Sigmoid colon (tissue), 3 donors: ENCODE measurements around the gene MIGA2.

ENCODE experiments used
- CTCF ChIP-seq, 4 experiments: fragments of 450-650 bp in 3 of 4; fragments of 200-600 bp in 1 of 4; IDR thresholded peaks; one replicate each; pipeline ENCODE4 v1.5.1; 2016 to 2019; ENCODE audit warnings: antibody characterized with exemption in 4 of 4, mild to moderate bottlenecking in 3 of 4, moderate library complexity in 2 of 4
- POLR2A ChIP-seq, 2 donors: fragments of 450-650 bp; IDR thresholded peaks; one replicate each; pipeline ENCODE4 v1.6.1; 2016; ENCODE audit warnings: antibody characterized with exemption in 2 of 2, mild to moderate bottlenecking in 2 of 2, moderate library complexity in 2 of 2

DNA sequence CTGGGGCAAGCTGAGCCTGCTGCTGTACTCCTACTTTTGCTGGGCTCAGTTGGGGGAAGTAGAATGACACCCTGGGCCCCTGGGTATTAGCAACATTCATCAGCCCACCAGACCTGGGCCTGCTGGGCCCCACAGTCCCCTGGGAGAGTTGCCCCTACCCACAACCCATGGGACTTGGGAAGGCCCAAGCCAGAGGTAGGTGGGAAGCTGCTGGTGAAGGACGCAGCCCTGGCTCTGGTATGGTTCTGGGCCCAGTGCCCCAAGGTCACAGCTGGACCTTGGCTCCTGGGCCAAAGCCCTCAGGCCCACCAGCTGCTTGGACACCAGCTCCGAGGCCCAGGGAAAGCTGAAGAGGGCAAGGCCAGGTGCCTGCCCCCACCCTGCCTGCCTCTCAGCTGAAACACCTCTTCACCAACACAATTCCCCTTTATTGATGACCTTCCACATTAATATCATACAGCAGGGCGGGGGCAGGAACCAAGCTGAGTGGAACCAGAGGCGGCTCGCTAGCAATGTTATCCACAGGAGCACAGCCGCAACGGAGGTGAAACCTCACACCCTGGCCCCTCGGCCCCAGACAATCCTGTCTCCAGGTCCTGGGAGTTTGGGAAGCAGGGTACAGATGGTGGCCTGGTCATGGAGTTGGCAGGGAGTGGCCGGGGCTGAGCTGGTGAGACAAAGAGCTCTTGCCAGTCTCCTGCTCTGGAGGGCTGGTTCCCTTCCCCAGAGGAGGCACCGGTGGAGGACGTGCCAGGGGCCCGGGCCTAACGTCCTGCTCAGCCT is 58.2 kb downstream of the MIGA2 start:
- TF ChIP-seq POLR2A (IDR thresholded peaks at IDR 0.05) (no peak), CTCF (IDR thresholded peaks at IDR 0.05) (no peak)
